Esophagus squamous epithelium (tissue), 4 donors: ENCODE data around the gene EVA1B.

ENCODE experiments used
- CTCF ChIP-seq, 6 experiments: fragments of 450-650 bp in 4 of 6; fragments of 200-600 bp in 2 of 6; sonication (generic) in 2 of 6; IDR thresholded peaks; one replicate each; pipeline ENCODE4 v1.5.1; 2016 to 2019; ENCODE audit warnings: antibody characterized with exemption in 6 of 6, mild to moderate bottlenecking in 4 of 6, moderate library complexity in 4 of 6
- POLR2A ChIP-seq, 4 donors: fragments of 450-650 bp; IDR thresholded peaks; one replicate each; pipeline ENCODE4 v1.6.1; 2017; ENCODE audit warnings: antibody characterized with exemption in 4 of 4, mild to moderate bottlenecking in 4 of 4, moderate library complexity in 3 of 4

GRCh38 chr1:36298640-36299039 is 24.8 kb downstream of the EVA1B start:
- TF ChIP-seq POLR2A (IDR thresholded peaks at IDR 0.05) = no peak
- TF ChIP-seq CTCF (IDR thresholded peaks at IDR 0.05) = no peak
